Measurements from ENCODE around the gene TRIM28. TPM values are rescaled to one million over a fixed set of nuclear protein-coding genes. Genes with fewer than 3 reads are reported as not detected.

TRIM28 gene
- total and polyA plus RNA-seq, 9 of the 15 experiments (the other 6 are each of a cell fraction or from before 2014, with no cell fraction given) = 12.1 to 797 (median 490) TPM

GRCh38 chr19:58572818-58573657, 29.2 kb downstream of the TRIM28 start, which contains the start of gene MZF1 (continued):
- TF ChIP-seq, protein P1, sequence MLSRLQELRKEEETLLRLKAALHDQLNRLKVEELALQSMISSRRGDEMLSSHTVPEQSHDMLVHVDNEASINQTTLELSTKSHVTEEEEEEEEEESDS (CRISPR knock-in tag; IDR thresholded peaks at IDR 0.05) = no peak

GRCh38 chr19:58573658-58574164, 29.8 kb downstream of the TRIM28 start:
- H3K27me3 ChIP-seq (ENCODE audit: control insufficient read depth in 2 of 2, insufficient read depth in 2 of 2, low read length in 2 of 2) = no peaks in the 10 kb centered on the region
- intact Hi-C loops (cut with micrococcal nuclease) (loop anchor here (2.0 kb wide), 1 partner anchor 53 kb away; no protein-coding TSS in a partner anchor), in situ Hi-C loops (cut with MboI) (no loop called here)
- CTCF ChIA-PET (ENCODE audit: low intra/inter-chr PET ratio) = no interaction called here
- peak overlapping the region; percentile 96 for H3K4me2 ChIP-seq (ENCODE audit: insufficient read depth, low read length)
- H3K27ac ChIP-seq (ENCODE audit: extremely low read depth, low read depth, low read length) = peak overlapping the region; percentile 99
- H2AFZ ChIP-seq (ENCODE audit: low read depth, low read length) = peak overlapping the region; percentile 99
- DNase-seq (ENCODE audit: extremely low read depth in 1 of 4, low spot score in 3 of 4) (no peak), FAIRE-seq (no peak), ATAC-seq (no peak)
- no peaks in the 10 kb centered on the region for H4K20me1 ChIP-seq (replicated peaks; ENCODE audit: control insufficient read depth, insufficient read depth, low read length)
- POLR2A ChIA-PET = no interaction called here
- BruUV-seq (replicated peaks) = no TSS peak
- H3K79me2 ChIP-seq (ENCODE audit: control insufficient read depth, insufficient read depth, low read length) = peaks cover 34% of the 10 kb centered on the region
- peaks cover 44% of the 10 kb centered on the region; the same call in 2 of the 3 replicates for H3K36me3 ChIP-seq (ENCODE audit: control insufficient read depth, insufficient read depth, low read length)
- peak overlapping the region; percentile 71 for H3K4me3 ChIP-seq
- H3K4me1 ChIP-seq (replicated peaks in 1 of 2; ENCODE audit: control insufficient read depth in 2 of 2, insufficient read depth in 2 of 2, low read length in 2 of 2) = peaks cover 25 to 38% of the 10 kb centered on the region in 2 experiments; a peak in 4 of 5 replicates
- no peaks in the 10 kb centered on the region for H3K9me3 ChIP-seq (replicated peaks; ENCODE audit: control insufficient read depth, insufficient read depth, low read depth, low read length)
- H3K9ac ChIP-seq (ENCODE audit: insufficient read depth in 1 of 2, low read depth in 2 of 2, low read length in 2 of 2) = peak overlapping the region; percentile 80 to 97
- H3K9me1 ChIP-seq (ENCODE audit: control insufficient read depth, insufficient read depth, low read length) = no peaks in the 10 kb centered on the region
- WGBS (ENCODE audit: insufficient coverage, low coverage, missing lambda C conversion rate) = under 1% methylated on average over 20 of the region's 20 CpGs
- TF ChIP-seq, protein P2, sequence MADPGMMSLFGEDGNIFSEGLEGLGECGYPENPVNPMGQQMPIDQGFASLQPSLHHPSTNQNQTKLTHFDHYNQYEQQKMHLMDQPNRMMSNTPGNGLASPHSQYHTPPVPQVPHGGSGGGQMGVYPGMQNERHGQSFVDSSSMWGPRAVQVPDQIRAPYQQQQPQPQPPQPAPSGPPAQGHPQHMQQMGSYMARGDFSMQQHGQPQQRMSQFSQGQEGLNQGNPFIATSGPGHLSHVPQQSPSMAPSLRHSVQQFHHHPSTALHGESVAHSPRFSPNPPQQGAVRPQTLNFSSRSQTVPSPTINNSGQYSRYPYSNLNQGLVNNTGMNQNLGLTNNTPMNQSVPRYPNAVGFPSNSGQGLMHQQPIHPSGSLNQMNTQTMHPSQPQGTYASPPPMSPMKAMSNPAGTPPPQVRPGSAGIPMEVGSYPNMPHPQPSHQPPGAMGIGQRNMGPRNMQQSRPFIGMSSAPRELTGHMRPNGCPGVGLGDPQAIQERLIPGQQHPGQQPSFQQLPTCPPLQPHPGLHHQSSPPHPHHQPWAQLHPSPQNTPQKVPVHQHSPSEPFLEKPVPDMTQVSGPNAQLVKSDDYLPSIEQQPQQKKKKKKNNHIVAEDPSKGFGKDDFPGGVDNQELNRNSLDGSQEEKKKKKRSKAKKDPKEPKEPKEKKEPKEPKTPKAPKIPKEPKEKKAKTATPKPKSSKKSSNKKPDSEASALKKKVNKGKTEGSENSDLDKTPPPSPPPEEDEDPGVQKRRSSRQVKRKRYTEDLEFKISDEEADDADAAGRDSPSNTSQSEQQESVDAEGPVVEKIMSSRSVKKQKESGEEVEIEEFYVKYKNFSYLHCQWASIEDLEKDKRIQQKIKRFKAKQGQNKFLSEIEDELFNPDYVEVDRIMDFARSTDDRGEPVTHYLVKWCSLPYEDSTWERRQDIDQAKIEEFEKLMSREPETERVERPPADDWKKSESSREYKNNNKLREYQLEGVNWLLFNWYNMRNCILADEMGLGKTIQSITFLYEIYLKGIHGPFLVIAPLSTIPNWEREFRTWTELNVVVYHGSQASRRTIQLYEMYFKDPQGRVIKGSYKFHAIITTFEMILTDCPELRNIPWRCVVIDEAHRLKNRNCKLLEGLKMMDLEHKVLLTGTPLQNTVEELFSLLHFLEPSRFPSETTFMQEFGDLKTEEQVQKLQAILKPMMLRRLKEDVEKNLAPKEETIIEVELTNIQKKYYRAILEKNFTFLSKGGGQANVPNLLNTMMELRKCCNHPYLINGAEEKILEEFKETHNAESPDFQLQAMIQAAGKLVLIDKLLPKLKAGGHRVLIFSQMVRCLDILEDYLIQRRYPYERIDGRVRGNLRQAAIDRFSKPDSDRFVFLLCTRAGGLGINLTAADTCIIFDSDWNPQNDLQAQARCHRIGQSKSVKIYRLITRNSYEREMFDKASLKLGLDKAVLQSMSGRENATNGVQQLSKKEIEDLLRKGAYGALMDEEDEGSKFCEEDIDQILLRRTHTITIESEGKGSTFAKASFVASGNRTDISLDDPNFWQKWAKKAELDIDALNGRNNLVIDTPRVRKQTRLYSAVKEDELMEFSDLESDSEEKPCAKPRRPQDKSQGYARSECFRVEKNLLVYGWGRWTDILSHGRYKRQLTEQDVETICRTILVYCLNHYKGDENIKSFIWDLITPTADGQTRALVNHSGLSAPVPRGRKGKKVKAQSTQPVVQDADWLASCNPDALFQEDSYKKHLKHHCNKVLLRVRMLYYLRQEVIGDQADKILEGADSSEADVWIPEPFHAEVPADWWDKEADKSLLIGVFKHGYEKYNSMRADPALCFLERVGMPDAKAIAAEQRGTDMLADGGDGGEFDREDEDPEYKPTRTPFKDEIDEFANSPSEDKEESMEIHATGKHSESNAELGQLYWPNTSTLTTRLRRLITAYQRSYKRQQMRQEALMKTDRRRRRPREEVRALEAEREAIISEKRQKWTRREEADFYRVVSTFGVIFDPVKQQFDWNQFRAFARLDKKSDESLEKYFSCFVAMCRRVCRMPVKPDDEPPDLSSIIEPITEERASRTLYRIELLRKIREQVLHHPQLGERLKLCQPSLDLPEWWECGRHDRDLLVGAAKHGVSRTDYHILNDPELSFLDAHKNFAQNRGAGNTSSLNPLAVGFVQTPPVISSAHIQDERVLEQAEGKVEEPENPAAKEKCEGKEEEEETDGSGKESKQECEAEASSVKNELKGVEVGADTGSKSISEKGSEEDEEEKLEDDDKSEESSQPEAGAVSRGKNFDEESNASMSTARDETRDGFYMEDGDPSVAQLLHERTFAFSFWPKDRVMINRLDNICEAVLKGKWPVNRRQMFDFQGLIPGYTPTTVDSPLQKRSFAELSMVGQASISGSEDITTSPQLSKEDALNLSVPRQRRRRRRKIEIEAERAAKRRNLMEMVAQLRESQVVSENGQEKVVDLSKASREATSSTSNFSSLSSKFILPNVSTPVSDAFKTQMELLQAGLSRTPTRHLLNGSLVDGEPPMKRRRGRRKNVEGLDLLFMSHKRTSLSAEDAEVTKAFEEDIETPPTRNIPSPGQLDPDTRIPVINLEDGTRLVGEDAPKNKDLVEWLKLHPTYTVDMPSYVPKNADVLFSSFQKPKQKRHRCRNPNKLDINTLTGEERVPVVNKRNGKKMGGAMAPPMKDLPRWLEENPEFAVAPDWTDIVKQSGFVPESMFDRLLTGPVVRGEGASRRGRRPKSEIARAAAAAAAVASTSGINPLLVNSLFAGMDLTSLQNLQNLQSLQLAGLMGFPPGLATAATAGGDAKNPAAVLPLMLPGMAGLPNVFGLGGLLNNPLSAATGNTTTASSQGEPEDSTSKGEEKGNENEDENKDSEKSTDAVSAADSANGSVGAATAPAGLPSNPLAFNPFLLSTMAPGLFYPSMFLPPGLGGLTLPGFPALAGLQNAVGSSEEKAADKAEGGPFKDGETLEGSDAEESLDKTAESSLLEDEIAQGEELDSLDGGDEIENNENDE (IDR thresholded peaks at IDR 0.05; ENCODE audit: low read depth, low read length) = no peak
- peak; percentile 99 for TF ChIP-seq NKRF (IDR thresholded peaks at IDR 0.05; ENCODE audit: borderline replicate concordance)

Measured in K562 (cell line).